HG03064 (cell line): ENCODE measurements around the gene LARGE1.
"Not testable (repeated sequence)": the region's sequence is repeated elsewhere in the genome, so short reads cannot be mapped to it uniquely, and the experiment has no call there.

Experiments used
- ATAC-seq: cut with Tn5 transposase; IDR thresholded peaks from one replicate; pipeline ENCODE4 v1.9.1; 2021; ENCODE audit warnings: low read depth; ENCODE audit not compliant: unreplicated experiment

The LARGE1 gene

DNA sequence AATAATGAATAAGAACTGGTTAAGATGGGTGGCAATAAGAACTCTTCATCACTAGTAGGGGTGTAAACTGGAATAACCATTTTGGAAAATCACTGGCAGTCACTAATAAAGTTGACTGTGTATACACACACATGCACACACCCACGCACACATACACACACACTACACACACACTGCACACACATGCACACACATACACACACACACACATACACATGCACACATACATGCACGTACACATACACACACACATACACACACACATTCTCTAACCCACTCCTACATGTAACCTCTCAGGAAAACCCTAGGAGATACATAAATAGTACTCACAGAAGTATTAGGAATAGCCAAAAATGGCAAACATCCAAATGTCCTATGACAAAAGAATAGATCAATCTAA is 455.6 kb downstream of the LARGE1 start:
- no peak for ATAC-seq

DNA sequence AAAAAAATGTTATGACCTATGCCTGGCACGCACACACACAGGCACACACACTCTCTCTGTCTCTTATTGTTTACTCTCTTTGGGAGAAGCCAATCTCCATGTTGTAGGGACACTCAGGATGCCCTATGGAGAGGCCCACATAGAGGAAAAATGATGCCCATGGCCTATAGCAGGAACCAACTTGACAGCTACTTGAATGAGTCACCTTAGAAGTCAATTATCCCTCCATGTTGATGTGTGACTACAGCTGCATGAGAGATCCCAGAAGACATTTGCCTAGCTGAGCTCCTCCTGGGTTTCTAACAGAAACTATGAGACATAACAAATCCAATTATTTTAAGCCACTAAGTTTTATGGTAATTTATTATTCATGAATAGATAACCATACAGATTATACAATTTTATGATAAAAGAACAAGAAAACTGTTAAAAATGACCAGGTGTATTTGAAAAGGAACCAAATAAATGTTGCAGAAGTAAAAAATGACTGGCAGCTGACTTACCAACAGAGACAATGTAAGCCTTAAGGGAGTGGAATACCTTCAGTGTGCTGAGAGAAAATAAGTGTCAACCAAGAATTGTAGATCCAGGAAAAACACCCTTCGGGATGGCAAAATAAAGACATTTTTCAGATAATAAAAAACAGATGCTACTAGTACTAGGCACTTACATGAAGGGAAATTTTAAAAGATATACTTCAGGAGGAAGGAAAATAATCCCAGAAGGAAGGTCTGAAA is 458.4 kb downstream of the LARGE1 start:
- no peak for ATAC-seq

- not testable (repeated sequence) for ATAC-seq
Observed at GRCh38 chr22:33461245-33461644, 459.0 kb downstream of the LARGE1 start.

GRCh38 chr22:33459137-33459536 is 461.1 kb downstream of the LARGE1 start:
- no peak for ATAC-seq

DNA sequence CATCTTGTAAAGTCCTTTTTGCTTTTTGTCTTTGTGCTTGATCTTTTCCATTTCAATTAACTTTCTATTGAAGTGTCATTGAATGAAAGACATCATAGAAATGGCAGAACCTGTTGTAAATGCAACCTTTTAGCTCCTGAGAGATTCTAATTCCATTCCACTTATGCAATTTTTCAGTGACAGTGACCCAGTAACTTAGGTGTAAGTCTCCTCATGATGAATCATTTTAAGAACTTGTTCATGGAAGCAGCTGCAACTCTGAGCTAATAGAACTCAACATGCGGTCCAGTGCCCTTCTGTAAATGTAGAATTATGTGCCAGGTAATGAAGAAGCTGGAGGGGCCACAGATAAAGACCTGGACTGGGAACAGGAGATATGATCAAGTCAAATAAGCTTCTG is 463.8 kb downstream of the LARGE1 start:
- ATAC-seq = no peak

- no peak for ATAC-seq
Observed at GRCh38 chr22:33455036-33455435, 465.2 kb downstream of the LARGE1 start.

DNA sequence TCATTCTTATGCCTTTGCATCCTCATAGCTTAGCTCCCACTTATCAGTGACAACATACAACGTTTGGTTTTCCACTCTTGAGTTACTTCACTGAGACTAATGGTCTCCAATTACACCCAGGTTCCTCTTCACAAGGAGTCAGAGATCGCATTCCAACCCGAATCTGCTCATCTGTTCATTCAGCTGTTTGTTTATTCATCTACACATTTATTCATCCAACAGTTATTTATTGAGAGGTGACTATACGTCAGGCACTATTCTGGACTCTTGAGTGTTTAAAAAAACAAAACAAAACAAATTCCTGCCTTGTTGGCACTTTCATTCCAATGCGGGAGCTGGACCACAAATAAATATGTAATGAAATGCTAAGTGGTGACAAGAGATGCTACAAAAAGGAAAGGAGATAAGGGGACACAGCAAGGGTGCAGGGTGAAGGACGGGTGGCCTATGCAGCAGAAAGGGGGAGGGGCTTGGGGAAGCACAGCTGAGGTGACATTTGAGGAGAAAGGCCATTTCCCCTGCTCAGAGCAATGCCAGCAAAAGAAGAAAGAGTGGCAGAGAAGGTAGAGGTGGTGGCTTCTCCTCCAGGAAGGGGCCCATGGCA is 468.3 kb downstream of the LARGE1 start:
- ATAC-seq = no peak

DNA sequence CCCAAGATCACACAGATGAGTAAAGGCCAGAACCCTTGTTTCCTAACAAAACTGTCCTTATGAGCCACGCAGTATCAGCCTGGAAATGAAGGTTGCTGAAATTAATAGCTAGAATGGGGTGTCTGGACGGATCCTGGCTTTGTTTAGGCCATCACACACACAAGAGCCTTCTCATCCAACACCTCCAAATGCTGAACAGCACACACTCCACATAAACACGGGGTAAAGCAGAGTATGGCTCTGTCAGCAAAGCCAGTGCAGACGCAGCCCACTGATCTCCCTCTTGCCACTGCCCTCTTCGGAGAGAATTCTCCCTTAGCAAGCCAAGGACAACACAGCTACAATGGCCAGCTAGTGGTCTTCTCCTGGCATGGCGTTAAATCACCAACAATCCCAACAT is 469.5 kb downstream of the LARGE1 start:
- no peak for ATAC-seq

DNA sequence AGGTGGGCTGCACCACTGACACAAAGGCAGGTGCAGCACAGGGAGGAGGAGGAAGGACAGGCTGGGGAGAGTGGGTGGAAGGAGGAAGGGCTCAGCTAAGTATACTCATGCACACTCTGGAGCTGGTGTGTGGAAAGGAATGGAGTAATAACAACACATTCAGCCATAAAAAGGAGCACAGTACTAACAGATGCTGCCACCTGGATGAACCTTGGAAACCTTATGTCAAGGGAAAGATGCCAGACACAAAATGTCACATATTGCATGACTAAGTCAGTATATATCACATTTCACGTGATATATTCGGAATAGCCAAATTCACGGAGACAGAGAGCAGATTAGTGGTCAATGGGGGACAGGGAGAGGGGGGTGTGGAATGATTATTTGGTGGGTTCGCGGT is 472.5 kb downstream of the LARGE1 start:
- ATAC-seq = no peak

DNA sequence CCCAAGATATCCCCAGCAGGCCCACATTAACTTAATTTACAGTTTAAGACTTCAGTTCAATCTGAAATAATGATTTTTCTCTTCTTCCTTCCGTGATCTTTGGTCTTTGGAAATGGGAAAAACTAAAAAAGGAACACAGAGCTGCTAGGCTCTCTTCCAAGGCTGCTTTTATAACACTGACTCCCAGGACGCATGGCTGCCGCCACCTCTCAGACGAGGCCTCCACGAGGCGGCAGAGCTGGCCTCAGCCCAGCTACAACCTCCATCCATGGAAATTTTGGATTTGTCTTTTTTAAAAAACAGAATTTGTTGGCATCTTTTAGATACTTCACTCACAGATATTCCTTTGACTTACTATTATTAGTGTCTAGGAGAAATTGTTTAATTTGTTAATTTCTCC is 476.6 kb downstream of the LARGE1 start:
- ATAC-seq = no peak

- ATAC-seq = no peak
Observed at GRCh38 chr22:33440756-33441155, 479.5 kb downstream of the LARGE1 start.

DNA sequence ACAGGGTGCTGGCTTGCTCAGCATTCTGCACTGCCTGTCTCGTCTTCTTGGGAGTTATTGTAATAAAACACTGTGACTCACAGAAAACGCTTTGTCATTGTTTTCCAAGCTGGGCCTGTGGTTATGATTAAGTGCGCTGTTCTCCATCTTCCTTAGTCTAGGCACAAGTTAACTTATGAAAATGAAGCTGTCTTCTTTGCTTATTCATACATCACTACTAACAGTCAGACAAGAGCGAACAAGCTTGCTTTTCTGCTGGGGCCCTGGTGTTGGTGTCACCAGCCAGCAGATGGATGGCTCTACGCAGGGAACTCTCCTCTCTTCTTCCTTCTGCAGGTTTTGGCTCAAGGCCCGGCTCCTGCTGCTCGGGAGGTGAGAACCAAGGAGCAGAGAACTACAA is 482.0 kb downstream of the LARGE1 start:
- no peak for ATAC-seq

DNA sequence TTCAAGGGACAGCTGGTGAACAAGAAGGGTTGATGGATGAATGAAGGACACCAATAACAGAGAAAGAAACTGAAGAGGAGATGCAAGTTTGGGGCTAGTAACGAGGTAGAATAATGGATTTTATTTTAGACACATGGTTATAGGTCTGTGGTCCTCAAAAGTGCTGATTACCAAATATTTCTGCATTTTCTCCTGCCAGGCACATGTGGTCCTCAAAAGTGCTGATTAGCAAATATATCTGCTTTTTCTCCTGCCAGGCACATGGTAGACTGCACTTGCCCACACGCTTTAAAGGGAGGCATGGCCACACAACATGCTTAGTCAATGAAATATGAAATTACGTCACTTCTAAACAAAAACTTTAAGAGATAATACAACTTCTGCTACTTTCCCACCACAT is 489.0 kb downstream of the LARGE1 start:
- no peak for ATAC-seq

DNA sequence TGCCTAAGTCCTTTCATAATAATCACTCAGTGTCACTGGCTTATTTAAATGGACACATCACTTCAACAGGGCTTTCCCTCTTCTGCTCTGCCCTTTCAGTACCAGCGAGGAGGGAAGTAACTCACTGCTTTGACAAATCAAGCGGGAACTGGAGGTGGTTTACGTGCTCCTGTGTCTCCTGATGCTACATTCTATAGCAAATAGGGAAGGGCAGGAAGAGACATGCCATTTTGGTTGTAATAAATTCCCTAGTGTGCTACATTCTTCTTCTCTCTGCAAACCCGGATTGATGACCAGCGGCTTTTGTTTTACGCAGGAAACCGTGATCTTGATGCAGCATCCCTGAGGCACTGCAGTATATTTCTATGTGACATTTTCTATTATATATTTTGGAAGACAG is 491.0 kb downstream of the LARGE1 start:
- no peak for ATAC-seq

DNA sequence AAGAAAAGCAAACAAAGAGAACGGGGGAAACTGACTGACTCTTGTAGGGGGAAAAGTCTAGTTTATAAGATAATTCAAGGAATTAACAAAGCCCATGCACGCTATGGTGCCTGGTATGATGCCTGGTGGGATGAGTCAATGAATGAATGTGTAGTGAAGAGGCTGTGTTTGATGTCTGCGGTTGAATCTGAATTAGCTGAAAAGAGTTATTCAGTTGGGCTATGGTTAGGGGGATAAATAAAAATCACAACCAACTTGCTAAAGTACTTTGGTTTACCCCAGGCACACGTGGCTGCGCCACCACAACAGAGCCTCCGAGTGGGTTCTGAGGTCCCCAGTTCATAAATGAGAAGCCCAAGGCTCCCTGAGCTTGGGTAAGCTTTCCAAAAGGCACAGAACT is 492.8 kb downstream of the LARGE1 start:
- ATAC-seq = no peak

- no peak for ATAC-seq
Observed at GRCh38 chr22:33426451-33426850, 493.8 kb downstream of the LARGE1 start.

- ATAC-seq = no peak
Observed at GRCh38 chr22:33421859-33422258, 498.4 kb downstream of the LARGE1 start.

GRCh38 chr22:33418484-33418883 is 501.8 kb downstream of the LARGE1 start:
- no peak for ATAC-seq

DNA sequence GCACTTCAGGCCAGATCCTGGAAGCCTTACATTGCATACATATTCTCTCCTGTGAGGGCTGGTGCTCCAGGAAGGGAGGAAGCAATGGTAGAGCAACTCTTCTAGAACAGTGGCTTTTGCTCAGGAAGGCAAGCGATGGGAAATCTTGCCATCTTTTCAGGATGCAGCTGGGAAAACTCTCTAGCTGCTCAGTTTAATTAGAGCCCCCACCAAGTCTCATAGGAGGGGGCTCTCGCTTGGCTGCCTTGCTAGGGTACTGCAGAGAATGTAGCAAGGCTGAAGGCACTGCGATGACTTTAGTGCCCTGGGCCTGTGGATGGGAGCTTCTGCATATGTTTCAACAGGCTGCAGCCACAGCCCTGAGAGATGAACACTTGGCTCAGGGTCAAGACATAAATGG is 504.9 kb downstream of the LARGE1 start:
- ATAC-seq = no peak

DNA sequence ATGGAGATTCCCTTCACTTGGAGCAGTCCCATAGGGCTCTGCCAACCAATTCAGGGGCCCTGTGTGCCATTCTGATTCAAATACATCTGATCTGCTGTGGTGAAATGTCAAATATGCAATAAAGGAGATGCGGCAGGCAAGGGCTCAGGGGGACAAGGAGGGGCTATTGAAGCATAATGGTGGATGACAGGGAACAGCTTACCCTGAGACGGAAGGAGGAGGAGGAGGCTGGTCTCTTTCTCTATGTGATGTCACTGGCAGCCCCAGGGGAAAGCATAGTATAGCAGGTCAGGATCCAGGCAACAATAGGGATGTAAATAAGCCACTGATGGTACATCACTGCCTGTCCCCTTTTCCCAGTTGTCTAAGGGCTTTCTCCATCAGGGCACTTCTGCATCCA is 511.2 kb downstream of the LARGE1 start:
- ATAC-seq = no peak

DNA sequence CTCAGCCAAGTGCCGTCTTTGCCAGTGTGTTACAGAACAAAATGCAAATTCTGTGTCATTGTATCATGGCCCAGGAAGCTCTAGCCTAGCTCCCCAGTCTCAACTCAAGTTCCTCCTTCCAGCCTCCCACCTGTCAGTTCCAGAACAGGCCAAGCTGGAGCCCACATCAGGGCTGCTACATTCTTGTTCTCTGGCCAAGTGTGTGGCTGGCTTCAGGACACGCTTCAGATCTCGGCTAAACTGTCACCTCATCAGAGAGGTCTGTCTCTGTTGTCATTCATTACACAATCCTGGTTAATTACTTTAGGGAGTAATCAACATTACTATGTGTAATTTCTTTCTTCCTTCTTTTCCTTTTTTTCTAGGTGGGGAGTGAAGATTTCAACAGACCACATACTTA is 515.1 kb downstream of the LARGE1 start:
- no peak for ATAC-seq

DNA sequence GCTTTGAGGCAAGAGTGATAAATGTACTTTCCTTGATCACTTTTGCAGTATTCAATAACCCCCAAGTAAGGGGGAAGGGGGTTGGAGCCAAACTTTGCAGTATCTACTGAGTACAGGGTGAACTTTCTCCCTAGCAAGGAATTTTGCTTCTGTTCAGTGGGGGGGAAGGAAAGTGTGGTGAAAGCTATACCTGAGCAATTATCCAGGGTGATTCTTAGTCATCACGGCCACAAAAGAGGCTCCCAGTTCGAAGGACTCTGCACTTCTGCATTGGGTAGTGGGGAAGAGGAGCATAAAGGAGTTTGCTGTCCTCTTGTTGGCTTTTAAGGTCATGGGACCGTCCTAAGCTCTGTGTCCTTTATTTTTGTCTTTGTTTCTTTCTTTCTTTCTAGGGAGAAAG is 515.6 kb downstream of the LARGE1 start:
- no peak for ATAC-seq

- ATAC-seq = no peak
Observed at GRCh38 chr22:33402325-33402724, 518.0 kb downstream of the LARGE1 start.
